Prostate gland (tissue), 2 donors: ENCODE results near the gene CBY3. TPM values are rescaled to one million over a fixed set of nuclear protein-coding genes. Genes with fewer than 3 reads are reported as not detected.
"Not testable (repeated sequence)": the region's sequence is repeated elsewhere in the genome, so short reads cannot be mapped to it uniquely, and the experiment has no call there.

ENCODE experiments used
- DNase-seq: peaks from one replicate; pipeline ENCODE4 v3.0.0-alpha.2; 2019; ENCODE audit warnings: low spot score
- H3K27ac ChIP-seq, 2 donors: fragments of 200-600 bp; sonication (generic); 2 replicates each; pipeline ENCODE4 v1.5.1; 2017 to 2019
- H3K27me3 ChIP-seq: fragments of 200-600 bp; sonication (generic); replicated peaks from 2 replicates; pipeline ENCODE4 v1.5.1; 2019; ENCODE audit not compliant: insufficient read depth
- H3K36me3 ChIP-seq, 2 donors: fragments of 200-600 bp; sonication (generic); 1 replicate in 1 of 2; 2 replicates in 1 of 2; pipeline versions ENCODE4 v1.5.1 to v1.8.1; 2017 to 2019
- H3K4me1 ChIP-seq: fragments of 200-600 bp; sonication (generic); replicated peaks from 2 replicates; pipeline ENCODE4 v1.5.1; 2019
- H3K4me3 ChIP-seq, 2 donors: fragments of 200-600 bp; sonication (generic); 2 replicates each; pipeline ENCODE4 v1.5.1; 2017 to 2019
- H3K9me3 ChIP-seq: fragments of 200-600 bp; sonication (generic); 2 replicates; pipeline ENCODE4 v1.5.1; 2017
- POLR2A ChIP-seq: fragments of 450-650 bp; IDR thresholded peaks from one replicate; pipeline ENCODE4 v1.6.1; 2016; ENCODE audit warnings: antibody characterized with exemption, mild to moderate bottlenecking
- POLR2AphosphoS5 ChIP-seq: sonication (generic); formaldehyde crosslinking; IDR thresholded peaks from one replicate; pipeline ENCODE4 v1.6.1; 2017; ENCODE audit warnings: antibody characterized with exemption
- WGBS: methylation state at CpG from one replicate; pipeline ENCODE4 v1.1.5; 2018; 5-methylcytosine and 5-hydroxymethylcytosine counted together
- intact Hi-C: fragments of 100-400 bp; cut with DNase I; formaldehyde crosslinking; loops from one replicate; pipeline ENCODE4 v1.14.2; 2022
- total RNA-seq, 2 donors: library from RNA; depleted of rRNA; stranded (reverse); fragments of >200 nt; gene quantifications; one replicate each; pipeline ENCODE4 v1.1.0, GENCODE V29; 2016
- TF ChIP-seq, protein P1 (sequence below), 4 experiments: fragments of 200-600 bp in 2 of 4; fragments of 450-650 bp in 2 of 4; sonication (generic) in 2 of 4; IDR thresholded peaks; 1 replicate in 3 of 4; 2 replicates in 1 of 4; pipeline ENCODE4 v1.5.1; 2016 to 2019; ENCODE audit warnings: antibody characterized with exemption in 4 of 4, mild to moderate bottlenecking in 2 of 4, moderate library complexity in 2 of 4

CBY3 gene
- total RNA-seq, 2 donors from 2014 or later, result 5.0 TPM; not detected in 1

DNA sequence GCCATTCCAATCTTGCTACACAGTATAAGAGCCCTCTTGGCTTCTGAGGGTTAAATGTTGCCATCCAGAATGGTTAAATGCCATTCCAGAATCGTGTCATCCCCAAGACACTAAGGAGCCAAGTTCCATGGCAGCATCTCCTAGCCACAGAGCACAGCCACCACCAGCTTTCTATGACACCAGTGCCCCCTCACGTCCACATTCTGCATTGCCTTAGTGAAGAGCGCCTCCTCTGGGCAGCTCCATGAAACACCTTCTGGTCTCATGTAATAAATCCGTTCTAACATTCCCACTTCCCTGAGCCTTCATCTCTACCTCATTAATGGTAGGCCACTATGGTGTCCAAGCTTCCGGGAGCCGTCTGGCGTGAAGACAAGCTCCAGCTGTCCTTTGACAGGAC is 12.4 kb downstream of the CBY3 start:
- Histone ChIP-seq H3K27ac (no peak overlapping the region), H3K4me3 (no peak overlapping the region), H3K27me3 (no peaks in the 10 kb centered on the region), H3K9me3 (no peaks in the 10 kb centered on the region), H3K36me3 (no peaks in the 10 kb centered on the region), H3K4me1 (no peaks in the 10 kb centered on the region)
- DNase-seq, result no peak
- WGBS, result 43% methylated on average over 7 of the region's 7 CpGs
- TF ChIP-seq, protein P1, sequence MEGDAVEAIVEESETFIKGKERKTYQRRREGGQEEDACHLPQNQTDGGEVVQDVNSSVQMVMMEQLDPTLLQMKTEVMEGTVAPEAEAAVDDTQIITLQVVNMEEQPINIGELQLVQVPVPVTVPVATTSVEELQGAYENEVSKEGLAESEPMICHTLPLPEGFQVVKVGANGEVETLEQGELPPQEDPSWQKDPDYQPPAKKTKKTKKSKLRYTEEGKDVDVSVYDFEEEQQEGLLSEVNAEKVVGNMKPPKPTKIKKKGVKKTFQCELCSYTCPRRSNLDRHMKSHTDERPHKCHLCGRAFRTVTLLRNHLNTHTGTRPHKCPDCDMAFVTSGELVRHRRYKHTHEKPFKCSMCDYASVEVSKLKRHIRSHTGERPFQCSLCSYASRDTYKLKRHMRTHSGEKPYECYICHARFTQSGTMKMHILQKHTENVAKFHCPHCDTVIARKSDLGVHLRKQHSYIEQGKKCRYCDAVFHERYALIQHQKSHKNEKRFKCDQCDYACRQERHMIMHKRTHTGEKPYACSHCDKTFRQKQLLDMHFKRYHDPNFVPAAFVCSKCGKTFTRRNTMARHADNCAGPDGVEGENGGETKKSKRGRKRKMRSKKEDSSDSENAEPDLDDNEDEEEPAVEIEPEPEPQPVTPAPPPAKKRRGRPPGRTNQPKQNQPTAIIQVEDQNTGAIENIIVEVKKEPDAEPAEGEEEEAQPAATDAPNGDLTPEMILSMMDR (IDR thresholded peaks at IDR 0.05), result peak in 2 of 4 experiments; percentile 25 to 34
- no peak for TF ChIP-seq POLR2A
- intact Hi-C loops, result no loop called here

DNA sequence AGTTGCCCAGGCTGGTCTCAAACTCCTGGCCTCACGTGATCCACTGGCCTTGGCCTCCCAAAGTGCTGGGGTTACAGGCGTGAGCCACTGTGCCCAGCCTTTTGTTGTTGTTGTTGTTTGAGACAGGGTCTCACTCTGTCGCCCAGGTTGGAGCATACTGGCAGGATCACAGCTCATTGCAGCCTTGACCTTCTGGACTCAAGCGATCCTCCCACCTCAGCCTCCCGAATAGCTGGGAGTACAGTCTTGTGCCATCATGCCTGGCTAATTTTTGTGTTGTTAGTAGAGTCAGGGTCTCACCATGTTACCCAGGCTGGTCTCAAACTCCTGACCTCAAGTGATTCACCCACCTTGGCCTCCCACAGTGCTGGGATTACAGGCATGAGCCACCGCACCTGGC is 19.2 kb downstream of the CBY3 start:
- H3K4me3 ChIP-seq, DNase-seq, intact Hi-C loops, H3K27ac ChIP-seq, H3K4me1 ChIP-seq, H3K9me3 ChIP-seq, H3K36me3 ChIP-seq, H3K27me3 ChIP-seq: not testable (repeated sequence)
- 98% methylated on average over 6 of the region's 6 CpGs for WGBS

DNA sequence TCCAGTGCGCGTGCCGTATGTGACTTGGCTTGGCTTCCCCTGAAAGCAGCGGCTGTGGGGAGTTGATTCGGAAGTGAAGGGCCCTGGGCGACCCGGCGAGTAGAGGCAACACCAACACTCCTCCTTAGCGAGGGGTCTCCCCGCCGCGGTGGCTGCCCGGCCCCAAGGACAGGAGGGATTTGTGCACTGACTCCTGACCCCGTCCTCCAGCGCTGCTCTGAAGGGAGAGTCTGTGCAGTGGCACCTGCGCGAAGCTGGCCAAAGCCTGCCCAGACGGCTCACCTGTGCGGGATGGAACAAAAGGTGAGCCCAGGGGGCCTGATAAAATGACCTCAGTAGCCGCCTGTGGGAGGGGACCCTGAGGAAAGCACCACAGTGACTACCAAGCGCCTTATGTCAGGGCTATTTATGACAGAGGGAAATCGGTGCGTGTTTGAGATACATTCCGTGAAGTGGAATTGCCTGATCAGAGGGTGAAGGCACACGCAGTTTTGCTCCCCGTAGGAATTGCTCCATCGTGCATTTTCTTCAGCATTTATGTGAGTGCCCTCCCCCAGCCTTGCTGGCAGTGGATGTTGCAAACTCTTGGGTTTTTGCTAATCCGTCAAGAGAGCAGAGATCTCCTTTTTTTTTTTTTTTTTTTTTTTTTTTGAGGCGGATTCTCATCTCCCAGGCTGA is 22.5 kb downstream of the CBY3 start:
- peak overlapping the region; percentile 20 to 33 for H3K4me3 ChIP-seq
- WGBS, result 4% methylated on average over 11 of the region's 29 CpGs
- not testable (repeated sequence) for DNase-seq

DNA sequence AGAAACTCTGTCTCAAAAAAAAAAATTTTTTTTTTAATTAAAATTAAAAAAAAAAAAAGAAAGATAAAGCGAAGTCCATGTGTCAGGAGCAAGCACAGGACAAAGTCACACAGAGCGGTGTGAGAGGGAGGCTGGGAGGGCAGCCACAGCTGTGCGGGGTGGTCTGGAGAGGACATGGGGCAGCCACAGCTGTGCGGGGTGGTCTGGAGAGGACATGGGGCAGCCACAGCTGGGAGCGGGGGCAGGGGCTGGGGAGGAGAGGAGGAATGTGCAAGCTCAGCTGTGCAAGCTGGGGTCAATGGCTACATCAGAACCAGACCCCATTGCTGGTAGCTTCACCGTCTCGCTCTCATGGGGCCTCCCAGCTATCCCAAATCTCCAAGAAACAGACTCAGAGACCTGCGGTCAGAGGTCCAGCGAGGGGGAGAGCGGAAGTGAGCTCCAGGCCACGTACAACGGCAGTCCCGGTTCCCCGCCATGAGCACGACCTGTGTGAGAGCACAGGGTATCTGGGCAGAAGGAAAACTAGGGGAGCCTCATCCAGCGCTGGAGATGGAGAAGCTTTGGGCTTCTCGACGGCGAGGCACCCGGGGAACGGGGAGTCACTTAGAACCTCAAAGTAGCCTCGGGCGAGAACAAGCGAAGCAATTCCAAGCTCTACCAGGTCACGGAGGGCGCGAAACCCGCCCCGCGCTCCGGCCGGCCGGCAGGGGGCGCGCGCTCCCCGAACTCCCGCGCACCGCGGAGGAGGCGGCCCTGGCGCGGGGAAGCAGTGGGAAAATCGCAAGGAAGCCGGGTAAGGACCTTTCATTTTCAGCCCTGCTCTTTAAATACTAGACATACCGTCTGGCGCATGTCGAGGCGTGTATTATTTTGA is 23.3 kb downstream of the CBY3 start:
- H3K4me1 ChIP-seq, H3K27ac ChIP-seq, DNase-seq, H3K9me3 ChIP-seq, H3K27me3 ChIP-seq, H3K36me3 ChIP-seq, H3K4me3 ChIP-seq: not testable (repeated sequence)
- WGBS, result 52% methylated on average over 7 of the region's 50 CpGs
- intact Hi-C loops, result loop anchor here (2.0 kb wide), 1 partner anchor 137 kb away; no protein-coding TSS in a partner anchor

More for the DNA sequence above, 22.5 kb downstream of the CBY3 start:
- not testable (repeated sequence) for H3K9me3 ChIP-seq, H3K27ac ChIP-seq, H3K4me1 ChIP-seq, H3K36me3 ChIP-seq, H3K27me3 ChIP-seq
- intact Hi-C loops, result loop anchor here (2.0 kb wide), 1 partner anchor 136 kb away; no protein-coding TSS in a partner anchor

DNA sequence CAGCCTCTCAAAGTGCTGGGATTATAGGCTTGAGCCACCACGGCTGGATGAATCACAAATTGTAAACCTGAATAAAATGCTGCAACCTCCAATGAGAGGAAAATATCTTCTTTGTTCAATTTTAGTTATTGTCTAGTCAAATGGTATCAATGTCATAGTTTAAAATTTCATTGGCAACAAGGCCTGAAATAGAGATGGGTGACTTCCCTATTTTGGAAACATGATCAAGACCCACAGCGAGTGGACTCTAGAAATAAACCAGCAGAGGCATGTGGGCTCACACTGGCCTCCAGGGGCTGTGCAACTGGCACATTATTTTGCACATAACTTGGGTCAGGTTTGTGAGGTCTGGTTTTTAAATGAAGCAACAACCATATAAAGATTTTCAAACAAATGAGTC is 27.7 kb downstream of the CBY3 start:
- H3K9me3 ChIP-seq, H3K4me3 ChIP-seq, H3K36me3 ChIP-seq, H3K27me3 ChIP-seq, H3K27ac ChIP-seq, H3K4me1 ChIP-seq, intact Hi-C loops, DNase-seq: not testable (repeated sequence)
- 63% methylated on average over 2 of the region's 2 CpGs for WGBS

DNA sequence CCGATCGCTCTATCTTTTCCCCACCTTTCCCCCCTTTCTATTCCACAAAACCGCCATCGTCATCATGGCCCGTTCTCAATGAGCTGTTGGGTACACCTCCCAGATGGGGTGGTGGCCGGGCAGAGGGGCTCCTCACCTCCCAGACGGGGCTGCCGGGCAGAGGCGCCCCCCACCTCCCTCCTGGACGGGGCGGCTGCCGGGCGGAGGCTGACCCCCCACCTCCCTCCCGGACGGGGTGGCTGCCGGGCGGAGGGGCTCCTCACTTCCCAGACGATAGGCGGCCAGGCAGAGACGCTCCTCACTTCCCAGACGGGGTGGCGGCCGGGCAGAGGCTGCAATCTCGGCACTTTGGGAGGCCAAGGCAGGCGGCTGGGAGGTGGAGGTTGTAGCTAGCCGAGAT is 30.6 kb downstream of the CBY3 start:
- DNase-seq, H3K27ac ChIP-seq, H3K4me3 ChIP-seq, H3K9me3 ChIP-seq, H3K27me3 ChIP-seq, intact Hi-C loops, H3K36me3 ChIP-seq, H3K4me1 ChIP-seq: not testable (repeated sequence)
- WGBS, result 93% methylated on average over 19 of the region's 26 CpGs

DNA sequence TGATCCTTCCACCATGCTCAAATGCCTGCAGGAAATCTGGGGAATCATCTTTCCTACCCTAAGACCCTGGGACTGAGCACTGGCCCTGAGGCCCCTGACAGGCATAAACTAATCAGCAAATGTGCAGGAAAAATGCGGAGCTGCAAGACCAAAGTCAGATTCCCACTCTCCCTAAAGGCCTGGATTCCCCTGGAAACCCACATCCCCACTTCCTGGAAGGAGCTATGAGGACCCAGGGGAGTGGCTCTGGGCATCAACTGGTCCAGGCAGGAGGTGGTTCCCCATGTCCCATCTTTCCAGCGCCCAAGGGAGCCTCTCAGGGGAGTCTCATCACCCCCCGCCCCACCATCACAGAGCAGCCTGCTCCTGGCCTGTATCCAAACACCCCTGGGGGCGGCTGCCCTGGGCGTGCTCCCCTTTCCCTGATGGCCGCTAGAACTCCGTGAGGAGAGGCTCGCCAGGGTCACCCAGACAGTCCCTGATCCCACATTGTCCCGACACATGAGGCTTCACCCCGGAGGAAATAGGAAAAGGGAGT is 31.6 kb downstream of the CBY3 start:
- H3K4me1 ChIP-seq, H3K27me3 ChIP-seq, H3K9me3 ChIP-seq, H3K36me3 ChIP-seq, DNase-seq, H3K27ac ChIP-seq, H3K4me3 ChIP-seq, intact Hi-C loops: not testable (repeated sequence)
- 87% methylated on average over 9 of the region's 10 CpGs for WGBS

DNA sequence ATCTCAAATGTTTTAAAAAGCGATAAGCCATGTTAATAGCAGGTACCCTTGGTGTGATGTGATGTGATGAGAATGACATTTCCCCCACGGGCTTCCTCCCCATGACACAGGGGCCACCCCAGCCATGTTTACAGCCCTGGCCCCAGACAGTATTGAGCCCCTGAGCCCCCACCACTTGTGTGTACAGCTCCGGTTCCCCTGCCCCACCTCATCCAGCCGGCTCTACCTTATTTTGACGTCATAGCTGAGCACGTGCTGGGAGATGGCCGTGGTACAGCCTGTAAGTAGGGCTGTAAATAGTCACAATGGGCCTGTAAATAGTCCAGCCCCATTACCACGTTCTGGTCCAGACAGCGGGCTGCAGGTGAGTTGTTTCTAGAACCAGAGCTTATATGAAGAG is 32.4 kb downstream of the CBY3 start:
- Histone ChIP-seq H3K27me3 (no peaks in the 10 kb centered on the region), H3K4me1 (no peaks in the 10 kb centered on the region), H3K4me3 (no peak overlapping the region), H3K36me3 (no peaks in the 10 kb centered on the region), H3K27ac (no peak overlapping the region), H3K9me3 (no peaks in the 10 kb centered on the region)
- peak; percentile 4 for DNase-seq
- WGBS, result 52% methylated on average over 9 of the region's 9 CpGs
- TF ChIP-seq, protein P1 (IDR thresholded peaks at IDR 0.05), result no peak
- TF ChIP-seq POLR2A, result no peak
- TF ChIP-seq POLR2AphosphoS5, result no peak
- intact Hi-C loops, result no loop called here

DNA sequence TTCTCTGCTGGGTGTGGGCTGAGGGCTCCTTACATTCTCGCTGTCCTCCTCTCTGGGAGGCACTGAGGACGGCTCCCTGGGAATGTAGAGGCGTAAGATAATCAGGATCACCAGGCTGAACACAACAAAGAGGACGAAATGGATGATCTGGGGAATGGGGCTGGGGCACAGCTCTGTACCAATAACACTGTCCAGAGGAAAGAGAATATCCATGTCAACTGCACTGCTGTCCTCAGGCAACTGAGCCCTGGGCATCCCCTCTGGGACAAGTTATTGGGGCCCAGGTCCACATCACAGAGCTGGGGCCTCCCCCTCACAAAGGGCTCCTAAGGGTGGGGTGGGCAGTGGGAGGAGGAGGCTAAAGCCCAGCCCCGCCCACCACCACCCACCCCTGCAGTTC is 36.1 kb downstream of the CBY3 start:
- H3K4me1 ChIP-seq, H3K36me3 ChIP-seq, DNase-seq, H3K27me3 ChIP-seq, H3K9me3 ChIP-seq, intact Hi-C loops, H3K27ac ChIP-seq, H3K4me3 ChIP-seq: not testable (repeated sequence)
- WGBS, result 87% methylated on average over 4 of the region's 5 CpGs
